NCI-H1417 treated with DMSO at 0.1 percent for 48 hours (cell line): ENCODE results near the gene FAM3D.
"Not testable (repeated sequence)": the region's sequence is repeated elsewhere in the genome, so short reads cannot be mapped to it uniquely, and the experiment has no call there.

ENCODE experiments used
- DNase-seq: peaks from one replicate; lab custom pipeline; 2025; lab: John Stamatoyannopoulos, UW

The FAM3D gene, protein sequence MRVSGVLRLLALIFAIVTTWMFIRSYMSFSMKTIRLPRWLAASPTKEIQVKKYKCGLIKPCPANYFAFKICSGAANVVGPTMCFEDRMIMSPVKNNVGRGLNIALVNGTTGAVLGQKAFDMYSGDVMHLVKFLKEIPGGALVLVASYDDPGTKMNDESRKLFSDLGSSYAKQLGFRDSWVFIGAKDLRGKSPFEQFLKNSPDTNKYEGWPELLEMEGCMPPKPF

DNA sequence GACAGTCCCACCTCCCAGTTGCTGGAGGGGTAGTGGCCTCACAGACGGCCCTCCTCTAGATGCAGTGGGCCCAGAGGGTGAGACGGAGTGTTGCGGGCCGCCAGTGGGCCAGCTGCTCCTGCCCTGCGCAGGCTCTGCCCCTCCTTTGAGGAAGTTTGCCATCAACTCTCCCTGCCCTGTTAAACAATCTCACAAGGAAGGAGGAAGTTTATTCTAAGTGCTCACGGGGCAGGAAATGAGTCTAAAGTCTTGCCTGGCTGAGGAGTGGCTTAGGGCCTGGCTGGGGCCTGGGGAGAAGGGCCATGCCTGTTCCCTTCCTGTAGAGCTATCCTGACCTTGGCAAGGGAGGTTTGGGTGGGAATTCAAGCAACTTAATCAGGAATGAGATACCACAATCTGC lies at the start of gene FAM3D:
FAM3D (minus strand) TSS at position 92 of the 400 bp plus-strand sequence. CDS start 11,211 bp downstream, outside the sequence.
- no peak for DNase-seq

DNA sequence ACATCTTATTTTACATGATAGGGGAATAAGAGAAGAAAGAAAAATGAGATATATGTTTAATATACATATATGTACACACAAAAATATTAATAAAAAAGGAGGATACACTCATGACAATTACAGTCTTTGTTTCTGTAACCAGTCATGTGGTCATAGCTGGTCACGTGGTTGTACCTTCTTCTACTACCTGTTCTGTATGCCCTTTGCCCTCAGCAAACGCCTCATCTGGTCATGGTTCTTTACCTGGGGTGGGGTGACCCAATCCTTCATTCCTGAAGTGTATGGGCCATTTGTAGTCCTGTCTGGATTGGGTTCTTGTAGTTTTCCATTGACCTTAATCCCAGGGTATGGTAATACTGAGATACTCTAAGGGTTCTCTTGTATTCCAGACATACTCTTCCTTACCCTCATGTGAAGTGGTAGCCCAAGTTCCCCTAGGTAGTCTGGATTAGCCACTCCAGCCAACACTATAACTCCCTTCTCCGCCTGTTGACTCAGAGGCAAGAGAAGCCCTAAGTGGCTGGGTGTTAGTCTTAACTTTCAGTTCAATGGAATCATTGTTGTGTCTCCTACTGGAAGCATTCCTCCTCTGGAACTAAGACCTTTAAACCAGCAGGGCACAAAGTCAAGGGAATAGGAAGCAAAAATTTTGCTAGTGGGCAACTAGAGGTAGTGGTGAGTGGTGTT lies 47.3 kb upstream of the FAM3D start:
- no peak for DNase-seq

DNA sequence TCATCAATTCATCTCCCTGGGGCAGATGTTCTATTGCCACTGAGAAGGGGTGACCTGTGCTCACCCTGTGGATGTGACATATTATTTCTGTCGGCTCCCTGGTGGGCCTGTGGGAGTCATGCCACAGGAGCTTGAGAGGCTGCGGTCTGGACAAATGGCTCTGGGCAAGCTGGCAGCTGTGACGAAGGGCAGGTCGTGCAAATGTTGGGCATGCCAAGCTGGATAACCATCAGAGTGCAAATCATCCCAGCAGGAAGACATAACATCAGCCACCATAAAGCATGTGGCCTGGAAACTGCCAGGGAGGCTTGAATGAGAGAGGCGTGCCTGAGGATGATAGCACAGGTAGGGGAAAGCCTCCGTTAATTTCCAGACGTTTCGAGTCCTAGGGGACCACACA lies 45.3 kb upstream of the FAM3D start:
- DNase-seq = no peak

DNA sequence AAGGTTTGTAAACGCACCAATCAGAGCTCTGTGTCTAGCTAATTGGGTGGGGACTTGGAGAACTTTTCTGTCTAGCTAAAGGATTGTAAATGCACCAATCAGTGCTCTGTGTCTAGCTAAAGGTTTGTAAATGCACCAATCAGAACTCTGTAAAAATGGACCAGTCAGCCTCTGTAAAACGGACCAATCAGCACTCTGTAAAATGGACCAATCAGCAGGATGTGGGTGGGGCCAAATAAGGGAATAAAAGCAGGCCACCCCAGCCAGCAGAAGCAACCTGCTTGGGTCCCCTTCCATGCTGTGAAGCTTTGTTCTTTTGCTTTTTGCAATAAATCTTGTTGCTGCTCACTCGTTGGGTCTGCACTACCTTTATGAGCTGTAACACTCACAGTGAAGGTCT lies 42.4 kb upstream of the FAM3D start:
- DNase-seq = not testable (repeated sequence)

DNA sequence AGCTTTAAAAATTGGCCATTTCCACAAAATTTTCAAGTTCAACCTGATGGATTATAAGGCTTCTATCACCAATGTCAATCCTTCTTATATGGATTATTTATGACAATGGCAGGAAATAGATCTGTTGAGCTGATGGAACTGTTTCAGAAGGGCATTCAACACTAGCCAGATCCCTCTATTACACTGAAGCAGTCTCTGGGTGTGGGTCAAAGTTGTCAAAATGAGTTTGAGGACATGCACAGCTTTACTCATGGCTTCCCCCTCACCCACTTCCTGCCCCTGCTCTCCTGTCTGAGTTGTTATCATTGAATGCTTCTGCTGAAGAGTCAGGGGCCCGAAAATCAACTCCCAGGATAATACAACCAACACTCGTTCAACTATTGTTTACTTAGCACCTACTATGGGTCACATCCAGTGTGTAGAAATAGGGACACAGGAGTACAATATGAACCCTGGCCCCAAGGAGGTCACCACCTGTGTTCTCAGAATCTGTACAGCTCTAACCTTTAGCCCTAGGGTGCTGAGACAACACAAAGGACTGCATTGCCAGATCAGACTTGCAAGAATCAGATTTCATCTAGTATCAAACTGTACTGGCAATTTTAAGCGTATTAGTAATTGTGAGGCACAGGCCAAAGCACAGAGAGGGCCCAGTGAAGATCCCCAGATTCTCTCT lies 41.7 kb upstream of the FAM3D start:
- no peak for DNase-seq

DNA sequence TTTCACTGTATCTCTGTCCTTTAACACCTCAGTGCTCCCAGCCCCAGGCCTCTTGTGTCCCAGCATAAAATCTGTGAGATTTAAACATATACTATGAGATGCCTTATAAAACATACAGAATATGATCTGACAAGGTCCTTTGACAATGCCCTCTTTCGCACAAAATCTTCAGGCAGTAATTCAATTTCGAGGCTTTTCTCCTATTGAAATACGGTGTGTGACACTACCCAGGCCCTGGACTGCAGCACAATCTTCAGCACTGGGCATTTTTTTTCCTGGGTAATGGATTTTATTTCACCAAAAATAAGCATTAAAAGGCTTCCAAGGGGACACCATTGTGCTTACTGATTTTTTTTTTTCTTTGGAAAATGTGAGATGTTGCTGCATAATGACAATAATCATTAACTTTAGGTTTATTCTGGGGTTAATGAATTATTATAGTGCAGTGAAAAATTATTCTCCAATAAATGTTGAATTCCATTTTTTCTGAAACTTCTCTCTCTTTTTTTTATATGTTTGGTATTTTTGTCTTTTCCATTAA lies 40.9 kb upstream of the FAM3D start:
- no peak for DNase-seq

DNA sequence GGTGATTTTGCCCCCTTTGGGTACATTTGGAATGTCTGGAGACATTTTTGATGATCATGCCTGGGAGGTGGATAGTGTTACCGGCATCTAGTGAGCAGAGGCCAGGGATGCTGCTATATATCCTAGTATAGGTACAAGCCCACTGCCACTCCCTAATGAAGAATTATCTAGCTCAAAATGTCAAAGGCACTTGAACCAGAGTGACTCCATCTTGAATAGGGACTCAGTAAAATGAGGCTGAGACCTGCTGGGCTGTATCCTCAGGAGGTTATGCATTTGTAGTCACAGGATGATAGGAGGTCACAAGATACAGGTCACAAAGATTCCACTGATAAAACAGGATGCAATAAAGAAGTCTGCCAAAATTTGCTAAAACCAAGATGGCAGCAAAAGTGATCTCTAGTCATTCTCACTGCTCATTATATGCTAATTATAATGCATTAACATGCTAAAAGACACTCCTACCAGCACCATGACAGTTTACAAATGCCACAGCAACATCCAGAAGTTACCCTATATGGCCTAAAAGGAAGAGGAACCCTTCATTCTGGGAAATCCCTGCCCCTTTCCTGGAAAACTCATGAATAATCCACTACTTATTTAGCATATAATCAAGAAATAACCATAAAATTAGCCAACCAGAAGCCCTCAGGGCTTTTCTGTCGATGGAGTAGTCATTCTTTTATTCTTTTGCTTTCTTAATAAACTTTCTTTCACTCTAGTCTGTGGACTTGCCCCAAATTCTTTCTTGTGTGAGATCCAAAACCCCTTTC lies 40.0 kb upstream of the FAM3D start:
- no peak for DNase-seq

DNA sequence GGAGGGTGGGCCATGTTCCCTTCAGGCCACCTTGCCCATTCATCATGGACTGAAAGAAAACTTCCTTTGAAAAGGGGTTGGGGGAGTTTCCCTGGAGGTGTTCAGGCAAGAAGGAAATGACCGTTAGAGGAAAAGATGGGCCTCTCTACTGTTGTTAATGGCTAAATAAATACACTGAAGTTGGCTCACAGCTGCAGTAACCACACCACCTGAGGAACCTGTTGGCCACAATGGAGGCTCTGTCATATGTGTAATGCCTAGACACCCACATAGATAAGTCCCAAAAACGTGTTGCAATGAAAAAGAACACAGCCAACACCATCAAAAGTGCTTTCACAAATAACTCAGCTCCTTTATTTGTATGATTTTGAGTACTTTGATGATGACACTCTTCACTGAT lies 38.2 kb upstream of the FAM3D start:
- DNase-seq = no peak

DNA sequence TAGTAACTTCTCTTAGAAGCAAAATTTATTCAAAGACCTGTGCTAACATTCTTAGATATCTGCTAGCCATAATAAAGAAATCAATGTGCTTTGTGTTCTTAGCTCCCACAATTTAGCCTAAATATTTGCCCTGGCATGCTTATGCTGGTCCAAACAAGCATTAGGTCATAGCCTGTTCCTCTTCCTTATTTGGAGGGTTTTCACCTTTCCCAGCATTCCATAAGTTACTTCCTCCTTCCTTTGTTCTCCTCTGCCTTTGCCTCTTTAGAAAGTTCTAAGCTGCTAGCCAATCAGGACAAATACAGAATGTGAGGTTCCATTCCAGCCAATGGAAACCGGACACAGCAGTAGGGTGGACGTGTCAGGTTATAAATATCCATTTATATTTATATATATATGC lies 37.7 kb upstream of the FAM3D start:
- not testable (repeated sequence) for DNase-seq

DNA sequence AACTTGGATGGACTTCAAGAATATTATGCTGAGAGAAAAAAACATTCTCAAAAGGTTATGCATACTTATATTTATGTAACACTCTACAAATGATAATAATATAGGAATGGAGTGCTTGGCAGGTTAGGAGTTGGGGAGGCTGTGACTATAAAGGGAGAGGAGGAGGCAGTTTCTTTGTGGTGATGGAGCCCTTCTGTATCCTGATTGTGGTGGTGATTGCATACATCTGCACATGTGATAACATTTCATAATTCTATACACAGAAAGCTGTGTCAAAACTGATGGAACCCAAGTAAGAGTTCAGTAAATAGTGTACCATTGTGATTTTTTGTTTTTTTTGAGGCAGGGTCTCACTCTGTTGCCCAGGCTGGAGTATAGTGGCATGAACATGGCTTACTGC lies 31.7 kb upstream of the FAM3D start:
- no peak for DNase-seq

DNA sequence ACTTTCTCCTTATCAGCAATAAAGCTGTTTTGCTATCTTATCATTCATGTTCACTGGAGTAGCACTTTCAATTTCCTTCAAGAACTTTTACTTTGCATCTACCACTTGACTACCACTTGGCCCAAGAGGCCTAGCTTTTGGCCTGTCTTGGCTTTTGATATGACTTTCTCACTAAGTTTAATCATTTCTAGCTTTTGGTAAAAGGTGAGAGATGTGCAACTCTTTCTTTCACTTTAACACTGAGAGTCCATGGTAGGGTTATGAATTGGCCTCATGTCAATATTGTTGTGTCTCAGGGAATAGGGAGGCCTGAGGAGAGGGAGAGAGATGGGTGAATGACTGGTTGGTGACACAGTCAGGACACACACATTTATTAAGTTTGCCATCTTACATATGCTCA lies 31.0 kb upstream of the FAM3D start:
- DNase-seq = no peak

DNA sequence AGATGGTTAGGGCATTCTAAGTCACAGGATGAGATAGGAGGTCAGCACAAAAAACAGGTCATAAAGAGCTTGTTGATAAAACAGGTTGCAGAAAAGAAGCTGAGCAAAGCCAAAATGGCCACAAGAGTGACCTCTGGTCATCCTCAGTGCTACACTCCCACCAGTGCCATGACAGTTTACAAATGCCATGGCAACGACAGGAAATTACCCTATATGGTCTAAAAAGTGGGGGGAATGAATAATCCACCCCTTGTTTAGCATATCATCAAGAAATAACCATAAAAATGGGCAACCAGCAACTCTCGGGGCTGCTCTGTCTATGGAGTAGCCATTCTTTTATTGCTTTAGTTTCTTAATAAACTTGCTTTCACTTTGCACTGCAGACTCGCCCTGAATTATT lies 30.2 kb upstream of the FAM3D start:
- not testable (repeated sequence) for DNase-seq

DNA sequence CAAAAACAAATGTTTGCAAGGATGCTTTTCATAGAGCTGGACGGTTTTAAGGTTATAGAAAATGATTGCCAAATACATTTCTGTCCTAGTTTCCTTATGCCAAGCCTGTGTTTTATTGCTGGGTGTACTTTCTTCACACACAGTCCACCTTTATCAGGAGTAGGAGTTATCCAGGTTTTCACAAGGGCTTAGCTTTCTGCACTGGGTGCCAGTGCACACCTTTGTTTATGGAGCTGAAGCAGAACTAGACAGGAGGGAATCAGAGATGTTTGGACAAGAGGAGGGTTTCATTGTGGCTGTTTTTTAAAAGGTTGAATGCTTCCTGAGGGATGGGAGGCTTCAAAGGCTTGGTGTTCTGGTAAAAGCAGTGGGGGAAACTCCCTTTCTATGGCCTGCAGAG lies 29.5 kb upstream of the FAM3D start:
- no peak for DNase-seq

DNA sequence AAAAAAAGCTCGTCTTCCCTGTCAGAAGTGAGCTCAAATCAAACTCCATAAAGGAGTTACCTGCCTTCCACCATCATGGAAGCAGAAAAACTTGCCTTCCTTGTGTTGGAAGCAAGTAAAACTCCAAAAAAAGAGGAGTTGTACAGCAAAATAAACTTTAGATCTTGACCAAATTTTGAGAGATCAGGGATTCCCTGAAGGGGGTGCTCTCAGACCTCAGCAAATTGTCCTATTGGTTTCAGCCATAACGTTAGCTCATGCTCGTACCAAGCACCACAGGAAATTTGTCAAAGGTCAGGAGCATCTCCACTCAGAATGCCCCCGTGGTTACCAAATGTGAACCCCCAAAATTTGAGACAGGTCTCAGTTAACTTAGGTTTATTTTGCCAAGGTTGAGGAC lies 28.7 kb upstream of the FAM3D start:
- DNase-seq = not testable (repeated sequence)

DNA sequence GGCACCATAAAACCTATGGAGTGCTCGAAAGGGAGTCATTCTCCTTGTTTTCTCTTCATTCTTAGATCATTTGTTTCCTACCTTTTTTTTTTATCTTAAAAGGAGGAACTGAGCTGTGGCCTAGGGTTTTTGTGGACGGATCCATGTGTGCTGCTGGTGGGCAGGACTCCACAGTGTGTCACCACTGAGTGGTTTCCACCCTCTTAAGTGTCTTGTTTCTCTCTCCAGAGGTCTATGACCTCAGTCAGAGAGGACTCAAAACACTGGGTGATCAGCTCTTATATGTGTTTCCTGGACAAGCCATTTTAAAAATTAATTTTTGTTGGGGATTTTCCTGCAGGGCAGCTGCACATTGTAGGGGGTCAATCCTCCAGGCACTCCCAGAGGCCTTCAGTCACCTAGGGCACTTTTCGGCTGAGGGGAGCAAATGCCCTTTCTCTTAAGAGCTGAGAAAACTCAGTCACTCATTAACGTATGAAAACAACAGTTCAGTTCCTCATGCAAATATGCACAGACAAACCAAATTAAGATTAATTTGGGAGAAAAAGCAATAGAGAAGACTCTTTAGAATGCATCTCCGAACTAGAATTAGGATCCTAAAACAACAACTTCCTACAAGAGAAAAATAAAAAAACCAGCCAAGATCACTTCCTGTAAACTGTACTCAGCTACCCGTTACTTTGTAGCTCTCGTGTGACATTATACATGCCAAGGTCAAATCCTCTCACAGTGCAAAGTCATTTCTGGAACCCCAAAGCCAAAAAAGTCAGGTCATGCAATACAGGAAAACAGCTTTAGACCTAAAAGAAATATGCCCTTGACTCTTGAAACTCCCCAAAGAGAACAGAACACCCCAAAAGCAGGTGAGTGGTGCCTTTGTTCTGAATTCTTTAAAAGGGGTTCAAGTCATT lies 27.6 kb upstream of the FAM3D start:
- DNase-seq = no peak

DNA sequence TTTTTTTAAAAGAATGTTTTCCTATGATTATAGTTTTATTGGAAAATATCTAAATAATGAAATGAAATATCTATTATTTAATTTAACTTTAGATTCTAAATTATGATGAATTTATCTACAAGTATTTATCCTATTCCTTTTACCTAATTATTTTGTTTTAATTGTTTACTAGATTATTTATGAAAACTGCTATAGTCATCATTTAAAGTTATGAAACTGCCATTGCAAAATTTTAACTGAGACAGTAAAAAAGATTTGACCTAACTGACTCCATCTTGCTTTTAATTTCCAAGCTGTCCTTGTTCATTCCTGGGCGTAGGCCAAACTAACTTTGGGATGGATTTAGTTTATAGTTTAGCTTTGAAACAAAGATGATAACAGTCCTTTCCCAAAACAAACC lies 25.9 kb upstream of the FAM3D start:
- no peak for DNase-seq

DNA sequence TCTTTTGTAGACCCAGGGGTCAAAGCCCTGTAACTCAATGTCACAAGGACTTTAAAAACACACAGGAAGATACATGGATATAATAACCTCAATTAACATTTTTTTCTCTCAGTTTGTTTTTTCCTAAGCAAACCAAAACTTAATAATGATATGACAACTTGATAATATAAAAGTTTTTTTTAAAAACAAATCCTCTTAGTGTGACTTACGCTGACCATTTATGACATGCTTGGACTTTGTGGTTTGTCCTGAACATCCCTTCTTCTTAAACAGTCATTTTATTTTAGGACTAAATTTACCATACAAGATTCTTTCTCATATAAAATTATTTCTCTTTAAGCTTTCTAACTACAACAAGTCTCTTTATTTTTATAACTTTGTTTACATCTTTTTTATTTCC lies 25.4 kb upstream of the FAM3D start:
- DNase-seq = no peak

DNA sequence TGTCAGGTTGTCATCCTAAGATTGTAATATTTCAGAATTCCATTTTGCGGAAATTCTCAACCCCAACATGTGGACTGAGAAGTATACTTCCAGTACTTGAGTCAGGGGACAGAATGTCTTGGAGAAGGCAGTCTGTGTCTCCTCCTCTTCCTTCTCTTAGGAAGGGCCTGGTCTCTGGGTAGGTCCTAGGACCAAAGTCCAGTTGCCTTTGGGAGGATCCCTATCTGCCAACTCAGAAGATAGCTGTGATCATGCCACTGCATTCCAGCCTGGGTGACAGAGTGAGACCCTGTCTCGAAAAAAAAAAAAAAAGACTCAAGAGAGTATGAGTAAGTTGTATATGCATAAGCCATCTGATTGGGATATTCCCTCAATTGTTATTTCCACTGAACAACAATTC lies 23.9 kb upstream of the FAM3D start:
- no peak for DNase-seq

DNA sequence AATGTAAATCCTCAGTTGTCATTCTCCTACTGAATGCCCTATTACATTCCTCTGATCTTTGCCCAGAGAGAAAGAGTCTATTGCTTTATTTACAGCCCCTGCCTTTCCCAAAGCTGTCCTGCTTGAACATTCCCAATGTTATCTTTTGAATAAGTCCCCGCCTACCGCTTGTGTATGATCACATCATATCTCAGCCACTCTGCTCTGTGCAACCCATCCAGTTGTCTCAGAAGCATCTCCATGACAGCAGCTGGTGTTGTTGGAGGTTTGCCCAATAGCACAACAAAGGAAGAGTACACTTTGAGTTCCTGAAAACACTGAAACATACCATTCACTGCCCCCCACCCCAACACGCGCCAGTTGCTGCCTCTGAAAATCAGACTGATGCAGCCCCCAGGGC lies 22.0 kb upstream of the FAM3D start:
- DNase-seq = no peak

DNA sequence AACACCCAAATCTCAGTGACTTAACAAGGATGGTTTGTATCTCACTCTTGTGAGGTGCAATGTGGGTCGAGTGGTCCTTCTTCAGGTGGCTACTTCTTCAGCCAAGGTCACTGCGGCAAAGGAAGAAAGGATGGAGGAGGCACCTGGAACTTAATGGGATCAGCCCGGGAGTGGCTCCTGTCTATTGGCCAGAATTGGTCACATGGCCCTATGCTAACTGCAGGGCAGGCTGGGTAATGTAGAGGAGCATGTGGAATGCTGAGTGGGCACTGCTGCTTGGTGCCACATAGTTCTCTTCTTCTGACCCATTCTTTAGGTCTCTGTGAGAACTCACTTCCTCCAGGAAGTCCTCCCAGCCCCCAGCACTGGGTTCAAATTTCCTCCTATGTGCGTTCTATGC lies 20.3 kb upstream of the FAM3D start:
- DNase-seq = no peak

DNA sequence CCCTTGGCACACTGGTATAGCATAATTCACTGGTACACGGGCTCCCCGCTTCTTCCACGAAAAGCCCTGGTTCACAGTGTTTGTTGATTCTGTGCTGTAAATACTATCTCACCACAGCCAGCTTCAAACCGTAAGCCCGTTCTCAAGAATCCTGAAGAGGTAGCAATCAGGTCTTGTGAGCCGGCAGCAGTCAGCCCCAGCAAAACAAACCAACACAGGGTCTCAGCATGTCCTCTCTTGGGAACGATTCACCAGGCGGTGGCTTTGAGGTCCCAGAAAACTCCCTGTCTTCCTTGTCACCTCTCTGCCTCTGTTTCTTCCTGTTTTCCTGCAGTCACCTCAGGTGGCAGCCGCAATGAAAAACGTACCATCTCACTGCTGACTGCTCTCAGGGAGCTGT lies 19.1 kb upstream of the FAM3D start:
- DNase-seq = no peak
